AG04449 (cell line): ENCODE data around the gene RAD18.

ENCODE experiments used
- CTCF ChIA-PET: fragments of 350-600 bp; formaldehyde crosslinking; extraction: SDS; loops from one replicate; lab custom pipeline; 2021; ENCODE audit warnings: antibody characterized with exemption; lab: Yijun Ruan, JAX
- POLR2A ChIA-PET: fragments of 400-600, 350-600 bp; formaldehyde crosslinking; extraction: SDS; loops from one replicate; lab custom pipeline; 2020; ENCODE audit warnings: antibody characterized with exemption, inconsistent platforms; lab: Yijun Ruan, JAX
- DNase-seq: peaks from one replicate; pipeline ENCODE4 v3.0.0-alpha.2; 2010; ENCODE audit warnings: low read depth, low spot score
- H3K4me3 ChIP-seq: 2 replicates; pipeline ENCODE4 v1.5.1; 2011; ENCODE audit warnings: low read depth, mild to moderate bottlenecking, control low read depth, low read length
- CTCF ChIP-seq: IDR thresholded peaks from one replicate; pipeline ENCODE4 v1.5.1; 2011; ENCODE audit warnings: mild to moderate bottlenecking, moderate library complexity, low read length, control low read depth, inconsistent platforms; ENCODE audit not compliant: insufficient read depth; ENCODE audit errors: missing control alignments

Gene RAD18

GRCh38 chr3:8945890-8946600 is 17.2 kb downstream of the RAD18 start:
- ChIA-PET CTCF (interaction anchor here (1.1 to 5.4 kb wide), 6 partner anchors 8 to 282 kb away, joined by 3 to 38 read pairs (median 5); partner anchors contain the start of gene OXTR), POLR2A (interaction anchor here (0.5 kb wide), 1 partner anchor 52 kb away, joined by 3 read pairs; no protein-coding TSS in a partner anchor)

DNA sequence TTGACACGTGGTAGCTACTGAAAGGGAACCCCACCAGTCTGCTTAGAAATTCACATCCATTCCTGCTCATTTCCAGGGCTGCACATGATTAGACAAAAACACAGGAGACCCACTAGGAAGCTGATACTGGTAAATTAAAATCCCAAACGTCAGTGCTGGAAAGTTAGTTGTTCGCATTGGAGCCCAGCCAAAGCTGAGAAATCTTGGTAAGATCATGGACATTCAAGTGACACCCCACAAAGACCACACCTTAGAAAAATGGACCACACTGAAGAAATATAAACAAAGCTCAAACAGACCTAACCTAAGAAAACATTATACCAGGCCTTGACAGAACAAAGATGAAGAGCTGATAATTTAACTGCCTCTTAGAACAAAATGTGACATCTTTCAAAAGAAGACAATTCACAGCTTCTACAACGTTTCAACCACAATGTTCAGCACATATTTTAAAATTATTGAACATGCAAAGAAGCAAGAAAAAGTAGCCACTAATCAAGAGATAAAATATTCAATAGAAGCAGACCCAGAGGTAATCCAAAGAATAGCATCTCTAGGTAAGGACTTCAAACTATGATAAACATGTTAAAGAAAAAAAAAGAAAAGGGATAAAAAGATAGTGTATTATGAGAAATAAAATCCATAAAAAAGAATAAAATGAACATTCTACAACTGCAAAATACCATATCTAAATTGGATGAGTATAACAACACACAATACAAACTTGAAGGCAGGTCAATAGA is 20.4 kb downstream of the RAD18 start:
- H3K4me3 ChIP-seq: no peak overlapping the region
- ChIA-PET POLR2A (no interaction called here), CTCF (interaction anchor here (0.9 to 10.8 kb wide), 2 partner anchors 12 to 173 kb away, joined by 3 to 95 read pairs; partner anchors contain the start of gene OXTR)
- DNase-seq: no peak
- TF ChIP-seq CTCF: no peak

More at GRCh38 chr3:8945890-8946600, 17.2 kb downstream of the RAD18 start:
- no peak for DNase-seq
- TF ChIP-seq CTCF: no peak
- no peak overlapping the region for H3K4me3 ChIP-seq

GRCh38 chr3:8942115-8942514 is 21.2 kb downstream of the RAD18 start:
- POLR2A ChIA-PET: no interaction called here
- no peak for TF ChIP-seq CTCF
- H3K4me3 ChIP-seq: no peak overlapping the region
- DNase-seq: no peak
- CTCF ChIA-PET: interaction anchor here (10.8 kb wide), 1 partner anchor 172 kb away, joined by 95 read pairs; the partner anchor contains the start of gene OXTR

GRCh38 chr3:8938021-8938420 is 25.3 kb downstream of the RAD18 start:
- peak; percentile 28 for TF ChIP-seq CTCF
- no peak overlapping the region for H3K4me3 ChIP-seq
- ChIA-PET POLR2A (no interaction called here), CTCF (interaction anchor here (0.6 to 10.8 kb wide), 18 partner anchors 9 to 183 kb away, joined by 3 to 95 read pairs (median 5); partner anchors contain the start of gene OXTR)
- DNase-seq: no peak

GRCh38 chr3:8937064-8938020 is 25.9 kb downstream of the RAD18 start:
- POLR2A ChIA-PET: no interaction called here
- DNase-seq: peak; percentile 59
- H3K4me3 ChIP-seq: no peak overlapping the region

More at GRCh38 chr3:8937064-8938020, 25.9 kb downstream of the RAD18 start:
- TF ChIP-seq CTCF: no peak
- CTCF ChIA-PET: interaction anchor here (0.7 to 10.8 kb wide), 22 partner anchors 9 to 365 kb away, joined by 3 to 95 read pairs (median 5); partner anchors contain the start of gene OXTR
